Transverse colon (tissue), 4 donors: ENCODE measurements around the gene AIPL1. TPM values are rescaled to one million over a fixed set of nuclear protein-coding genes. Genes with fewer than 3 reads are reported as not detected.

Experiments used
- DNase-seq: peaks from one replicate; pipeline ENCODE4 v3.0.0-alpha.2; 2019
- H3K27ac ChIP-seq, 4 donors: fragments of 200-600 bp; sonication (generic); 2 replicates each; pipeline ENCODE4 v1.5.1; 2016 to 2018; ENCODE audit warnings: inconsistent platforms in 4 of 4
- H3K27me3 ChIP-seq: fragments of 200-600 bp; sonication (generic); 2 replicates; pipeline ENCODE4 v1.5.1; 2017; ENCODE audit warnings: inconsistent platforms
- H3K36me3 ChIP-seq, 4 donors: fragments of 200-600 bp; sonication (generic); 2 replicates each; pipeline ENCODE4 v1.5.1; 2017 to 2019; ENCODE audit warnings: inconsistent platforms in 4 of 4
- H3K4me1 ChIP-seq, 4 donors: fragments of 200-600 bp; sonication (generic); 2 replicates each; pipeline ENCODE4 v1.5.1; 2017 to 2020; ENCODE audit warnings: inconsistent platforms in 4 of 4
- H3K4me3 ChIP-seq, 4 donors: fragments of 200-600 bp; sonication (generic); 1 replicate in 1 of 4; 2 replicates in 3 of 4; pipeline versions ENCODE4 v1.5.1 to v1.6.1; 2017 to 2019; ENCODE audit warnings: inconsistent platforms in 4 of 4
- H3K9me3 ChIP-seq, 2 donors: fragments of 200-600 bp; sonication (generic); 2 replicates each; pipeline ENCODE4 v1.5.1; 2017 to 2019; ENCODE audit warnings: inconsistent platforms in 2 of 2
- EP300 ChIP-seq: sonication (generic); formaldehyde crosslinking; IDR thresholded peaks from one replicate; pipeline ENCODE4 v1.6.1; 2017; ENCODE audit warnings: antibody characterized with exemption, low read depth
- POLR2A ChIP-seq: fragments of 450-650 bp; IDR thresholded peaks from one replicate; pipeline ENCODE4 v1.6.1; 2016; ENCODE audit warnings: antibody characterized with exemption, mild to moderate bottlenecking, moderate library complexity
- POLR2AphosphoS5 ChIP-seq, 3 donors: sonication (generic); formaldehyde crosslinking; IDR thresholded peaks; one replicate each; pipeline ENCODE4 v1.6.1; 2016; ENCODE audit warnings: antibody characterized with exemption in 3 of 3
- WGBS, 2 donors: methylation state at CpG; one replicate each; pipeline ENCODE4 v1.1.5; 2018; ENCODE audit warnings: low coverage in 1 of 2; 5-methylcytosine and 5-hydroxymethylcytosine counted together
- in situ Hi-C, 4 donors: fragments of 200-750 bp; cut with MboI; loops; one replicate each; pipeline versions ENCODE4 v1.15.0 to v1.15.1; 2017; ENCODE audit warnings: low sequenced_read_pairs in 3 of 4, low pct_ligation_motif_present in 1 of 4, low pct_unique_long_range_greater_than_20kb in 1 of 4
- intact Hi-C: fragments of 100-400 bp; cut with DNase I; formaldehyde crosslinking; loops from one replicate; pipeline ENCODE4 v1.15.1; 2023; ENCODE audit warnings: low total_unique reads
- total RNA-seq, 4 donors: library from RNA; depleted of rRNA; stranded (reverse); fragments of >200 nt; gene quantifications; one replicate each; pipeline ENCODE4 v1.1.0, GENCODE V29; 2016
- TF ChIP-seq, protein P1 (sequence below), 5 experiments: fragments of 200-600 bp in 3 of 5; fragments of 450-650 bp in 2 of 5; sonication (generic) in 3 of 5; IDR thresholded peaks; 1 replicate in 2 of 5; 2 replicates in 3 of 5; pipeline ENCODE4 v1.5.1; 2016 to 2017; ENCODE audit warnings: antibody characterized with exemption in 5 of 5, inconsistent platforms in 3 of 5, mild to moderate bottlenecking in 2 of 5, moderate library complexity in 1 of 5

AIPL1 gene
- total RNA-seq, 4 donors from 2014 or later = not detected

- H3K27me3 ChIP-seq = no peaks in the 10 kb centered on the region
- no peaks in the 10 kb centered on the region for H3K9me3 ChIP-seq
- no peak overlapping the region for H3K4me3 ChIP-seq
- no peaks in the 10 kb centered on the region for H3K36me3 ChIP-seq
- WGBS, 2 donors = 74 to 100% methylated on average over 1 of the region's 1 CpG
- intact Hi-C loops (no loop called here), in situ Hi-C loops (loop anchor here in 3 of 4 donors (25.0 kb wide), 1 partner anchor 170 kb away; the partner anchor contains the start of genes KIAA0753 (in 3 of the 3) and TXNDC17 (in 3 of the 3))
- H3K4me1 ChIP-seq = no peaks in the 10 kb centered on the region
- no peak for DNase-seq
- TF ChIP-seq, protein P1, sequence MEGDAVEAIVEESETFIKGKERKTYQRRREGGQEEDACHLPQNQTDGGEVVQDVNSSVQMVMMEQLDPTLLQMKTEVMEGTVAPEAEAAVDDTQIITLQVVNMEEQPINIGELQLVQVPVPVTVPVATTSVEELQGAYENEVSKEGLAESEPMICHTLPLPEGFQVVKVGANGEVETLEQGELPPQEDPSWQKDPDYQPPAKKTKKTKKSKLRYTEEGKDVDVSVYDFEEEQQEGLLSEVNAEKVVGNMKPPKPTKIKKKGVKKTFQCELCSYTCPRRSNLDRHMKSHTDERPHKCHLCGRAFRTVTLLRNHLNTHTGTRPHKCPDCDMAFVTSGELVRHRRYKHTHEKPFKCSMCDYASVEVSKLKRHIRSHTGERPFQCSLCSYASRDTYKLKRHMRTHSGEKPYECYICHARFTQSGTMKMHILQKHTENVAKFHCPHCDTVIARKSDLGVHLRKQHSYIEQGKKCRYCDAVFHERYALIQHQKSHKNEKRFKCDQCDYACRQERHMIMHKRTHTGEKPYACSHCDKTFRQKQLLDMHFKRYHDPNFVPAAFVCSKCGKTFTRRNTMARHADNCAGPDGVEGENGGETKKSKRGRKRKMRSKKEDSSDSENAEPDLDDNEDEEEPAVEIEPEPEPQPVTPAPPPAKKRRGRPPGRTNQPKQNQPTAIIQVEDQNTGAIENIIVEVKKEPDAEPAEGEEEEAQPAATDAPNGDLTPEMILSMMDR (IDR thresholded peaks at IDR 0.05) = no peak
- no peak for TF ChIP-seq EP300
- no peak for TF ChIP-seq POLR2AphosphoS5 (IDR thresholded peaks at IDR 0.05)
- TF ChIP-seq POLR2A = no peak
- H3K27ac ChIP-seq = no peak overlapping the region
These were observed 32.6 kb upstream of the AIPL1 start for GRCh38 chr17:6467567-6467966.

GRCh38 chr17:6465206-6466003 lies 30.5 kb upstream of the AIPL1 start:
- DNase-seq = no peak
- in situ Hi-C loops (loop anchor here in 3 of 4 donors (25.0 kb wide), 1 partner anchor 172 kb away; the partner anchor contains the start of genes KIAA0753 (in 3 of the 3) and TXNDC17 (in 3 of the 3)), intact Hi-C loops (no loop called here)
- WGBS, 2 donors = 80 to 85% methylated on average over 8 to 19 of the region's 19 CpGs
- Histone ChIP-seq H3K4me3 (no peak overlapping the region), H3K36me3 (no peaks in the 10 kb centered on the region), H3K4me1 (no peaks in the 10 kb centered on the region), H3K27me3 (no peaks in the 10 kb centered on the region), H3K9me3 (no peaks in the 10 kb centered on the region), H3K27ac (no peak overlapping the region)
- TF ChIP-seq POLR2AphosphoS5 (IDR thresholded peaks at IDR 0.05) = no peak
- TF ChIP-seq, protein P1 (IDR thresholded peaks at IDR 0.05) = no peak

GRCh38 chr17:6464446-6465041 lies 29.6 kb upstream of the AIPL1 start:
- Histone ChIP-seq H3K4me1 (no peaks in the 10 kb centered on the region), H3K4me3 (no peak overlapping the region), H3K27me3 (no peaks in the 10 kb centered on the region), H3K36me3 (no peaks in the 10 kb centered on the region), H3K9me3 (no peaks in the 10 kb centered on the region), H3K27ac (no peak overlapping the region)
- intact Hi-C loops = no loop called here
- DNase-seq = no peak
- no peak for TF ChIP-seq POLR2AphosphoS5 (IDR thresholded peaks at IDR 0.05)
- TF ChIP-seq EP300 = no peak
- TF ChIP-seq, protein P1 (IDR thresholded peaks at IDR 0.05) = no peak
- TF ChIP-seq POLR2A = no peak
- WGBS, 2 donors = 87 to 100% methylated on average over 1 to 12 of the region's 14 CpGs
- in situ Hi-C loops = loop anchor here in 3 of 4 donors (25.0 kb wide), 1 partner anchor 173 kb away; the partner anchor contains the start of genes KIAA0753 (in 3 of the 3) and TXNDC17 (in 3 of the 3)
